ENCODE data around the gene IFFO2.

IFFO2 gene

GRCh38 chr1:18903291-18903756 is 53.2 kb downstream of the IFFO2 start:
- no peak overlapping the region for H3K9ac ChIP-seq (ENCODE audit: low read length)
- H3K79me2 ChIP-seq (ENCODE audit: insufficient read depth, low read length), result no peaks in the 10 kb centered on the region
- no peaks in the 10 kb centered on the region for H3K36me3 ChIP-seq (ENCODE audit: insufficient read depth, low read length)
- no peaks in the 10 kb centered on the region for H3K4me1 ChIP-seq (ENCODE audit: insufficient read depth, low read length, severe bottlenecking)
- H3K9me2 ChIP-seq (ENCODE audit: low read depth, low read length), result no peaks in the 10 kb centered on the region
- H2AFZ ChIP-seq (ENCODE audit: low read length), result no peak overlapping the region
- H4K20me1 ChIP-seq (ENCODE audit: insufficient read depth, low read length), result no peaks in the 10 kb centered on the region
- no peak overlapping the region for H3K27ac ChIP-seq (ENCODE audit: low read depth, low read length, poor library complexity, severe bottlenecking)
- H3K27me3 ChIP-seq (ENCODE audit: insufficient read depth, low read length), result peaks cover 12% of the 10 kb centered on the region; the same call in 1 of the 2 replicates
- TF ChIP-seq CTCF (IDR thresholded peaks at IDR 0.05; ENCODE audit: low read length), result no peak
- no peak for TF ChIP-seq EZH2 (IDR thresholded peaks at IDR 0.05; ENCODE audit: borderline replicate concordance, low read length)
- no peak overlapping the region for H3K4me3 ChIP-seq (ENCODE audit: low read depth, low read length, poor library complexity, severe bottlenecking)
- H3K9me3 ChIP-seq (ENCODE audit: low read length), result no peaks in the 10 kb centered on the region
- H3K4me2 ChIP-seq (ENCODE audit: low read length), result no peak overlapping the region
- no peaks in the 10 kb centered on the region for H3F3A ChIP-seq (ENCODE audit: insufficient read depth, low read length)

DNA sequence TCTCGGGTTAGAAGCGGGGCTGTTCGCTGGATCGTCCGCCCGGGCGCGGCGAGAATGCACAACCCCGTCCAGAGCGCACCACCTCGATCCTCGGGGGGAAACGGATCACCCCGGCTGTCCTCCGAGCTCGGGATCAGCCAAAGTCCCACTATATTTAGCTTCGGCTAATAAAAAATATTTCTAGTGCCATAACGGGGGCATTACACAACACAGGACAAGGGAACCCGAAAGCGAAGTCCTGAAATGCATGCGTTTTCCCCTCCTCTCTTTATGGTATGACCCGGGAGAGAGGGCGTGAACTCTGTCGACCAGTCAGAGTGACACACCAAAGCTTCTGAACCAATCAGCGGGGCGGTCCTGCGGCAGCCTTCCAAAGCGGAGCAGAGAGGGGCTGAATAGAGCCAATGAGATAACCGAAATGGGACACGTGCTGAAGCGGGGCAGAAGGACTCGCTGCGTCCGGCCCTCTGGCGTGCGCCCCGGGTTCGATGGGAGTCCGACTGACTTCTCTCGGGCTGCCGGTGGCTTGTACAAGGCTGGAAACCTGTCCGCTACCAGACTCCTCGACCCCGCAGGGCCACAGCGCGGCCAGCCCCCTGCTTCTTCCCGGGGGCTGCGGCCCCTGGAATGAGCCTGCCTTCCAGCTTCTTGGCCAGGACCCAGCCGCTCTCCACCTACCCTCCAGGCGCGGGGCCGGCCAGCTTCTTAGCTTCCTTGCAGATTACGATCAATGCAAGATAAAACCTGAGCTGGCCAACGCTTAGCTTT is 53.8 kb downstream of the IFFO2 start, which contains the start of gene ALDH4A1:
ALDH4A1 (minus strand) TSS at position 33 of the 768 bp plus-strand sequence; CDS start at position 1, 32 bp downstream.
- Histone ChIP-seq H3K4me1 (ENCODE audit: insufficient read depth, low read length, severe bottlenecking) (no peaks in the 10 kb centered on the region), H4K20me1 (ENCODE audit: insufficient read depth, low read length) (no peaks in the 10 kb centered on the region), H3K4me2 (ENCODE audit: low read length) (0 out of 2 replicates have a peak within 1 kb of the TSS, but pooled peaks have one; percentile 2), H3K9ac (ENCODE audit: low read length) (no peak within 1 kb of the TSS), H3K36me3 (ENCODE audit: insufficient read depth, low read length) (no peaks in the 10 kb centered on the region), H3K27me3 (ENCODE audit: insufficient read depth, low read length) (peaks cover 12% of the 10 kb centered on the region; the same call in 1 of the 2 replicates), H3K9me3 (ENCODE audit: low read length) (no peaks in the 10 kb centered on the region), H3K79me2 (ENCODE audit: insufficient read depth, low read length) (no peaks in the 10 kb centered on the region), H2AFZ (ENCODE audit: low read length) (no peak within 1 kb of the TSS), H3F3A (ENCODE audit: insufficient read depth, low read length) (no peaks in the 10 kb centered on the region), H3K27ac (ENCODE audit: low read depth, low read length, poor library complexity, severe bottlenecking) (no peak within 1 kb of the TSS), H3K9me2 (ENCODE audit: low read depth, low read length) (no peaks in the 10 kb centered on the region), H3K4me3 (ENCODE audit: low read depth, low read length, poor library complexity, severe bottlenecking) (peak within 1 kb of the TSS; percentile 14)
- TF ChIP-seq EZH2 (IDR thresholded peaks at IDR 0.05; ENCODE audit: borderline replicate concordance, low read length) (no peak), CTCF (IDR thresholded peaks at IDR 0.05; ENCODE audit: low read length) (no peak)

GRCh38 chr1:18901952-18902522 is 54.4 kb downstream of the IFFO2 start:
- Histone ChIP-seq H3F3A (ENCODE audit: insufficient read depth, low read length) (no peaks in the 10 kb centered on the region), H2AFZ (ENCODE audit: low read length) (no peak overlapping the region), H3K27ac (ENCODE audit: low read depth, low read length, poor library complexity, severe bottlenecking) (no peak overlapping the region), H3K27me3 (ENCODE audit: insufficient read depth, low read length) (peaks cover 12% of the 10 kb centered on the region; the same call in 1 of the 2 replicates), H3K79me2 (ENCODE audit: insufficient read depth, low read length) (no peaks in the 10 kb centered on the region), H3K4me1 (ENCODE audit: insufficient read depth, low read length, severe bottlenecking) (no peaks in the 10 kb centered on the region), H3K4me2 (ENCODE audit: low read length) (0 out of 2 replicates have a peak overlapping the region, but pooled peaks have one; percentile 2), H4K20me1 (ENCODE audit: insufficient read depth, low read length) (no peaks in the 10 kb centered on the region), H3K9me2 (ENCODE audit: low read depth, low read length) (no peaks in the 10 kb centered on the region), H3K36me3 (ENCODE audit: insufficient read depth, low read length) (no peaks in the 10 kb centered on the region), H3K9me3 (ENCODE audit: low read length) (no peaks in the 10 kb centered on the region), H3K9ac (ENCODE audit: low read length) (no peak overlapping the region), H3K4me3 (ENCODE audit: low read depth, low read length, poor library complexity, severe bottlenecking) (peak overlapping the region; percentile 14)
- no peak for TF ChIP-seq EZH2 (IDR thresholded peaks at IDR 0.05; ENCODE audit: borderline replicate concordance, low read length)
- no peak for TF ChIP-seq CTCF (IDR thresholded peaks at IDR 0.05; ENCODE audit: low read length)

All from OCI-LY1 (cell line).